GM12891 (cell line): ENCODE measurements around the gene NFU1.

ENCODE experiments used
- PAX5 ChIP-seq: IDR thresholded peaks from 2 replicates; pipeline ENCODE4 v1.6.1; 2011; ENCODE audit warnings: low read length, moderate library complexity, mild to moderate bottlenecking; ENCODE audit not compliant: insufficient read depth, severe bottlenecking
- POLR2A ChIP-seq: IDR thresholded peaks from 2 replicates; pipeline ENCODE4 v1.6.1; 2011; ENCODE audit warnings: low read depth, low read length, control low read depth
- POLR2AphosphoS5 ChIP-seq: IDR thresholded peaks from 2 replicates; pipeline ENCODE4 v1.6.1; 2011; ENCODE audit warnings: low read depth, low read length, control low read depth
- TAF1 ChIP-seq: IDR thresholded peaks from 2 replicates; pipeline ENCODE4 v1.6.1; 2011; ENCODE audit warnings: low read depth, low read length, control low read depth

DNA sequence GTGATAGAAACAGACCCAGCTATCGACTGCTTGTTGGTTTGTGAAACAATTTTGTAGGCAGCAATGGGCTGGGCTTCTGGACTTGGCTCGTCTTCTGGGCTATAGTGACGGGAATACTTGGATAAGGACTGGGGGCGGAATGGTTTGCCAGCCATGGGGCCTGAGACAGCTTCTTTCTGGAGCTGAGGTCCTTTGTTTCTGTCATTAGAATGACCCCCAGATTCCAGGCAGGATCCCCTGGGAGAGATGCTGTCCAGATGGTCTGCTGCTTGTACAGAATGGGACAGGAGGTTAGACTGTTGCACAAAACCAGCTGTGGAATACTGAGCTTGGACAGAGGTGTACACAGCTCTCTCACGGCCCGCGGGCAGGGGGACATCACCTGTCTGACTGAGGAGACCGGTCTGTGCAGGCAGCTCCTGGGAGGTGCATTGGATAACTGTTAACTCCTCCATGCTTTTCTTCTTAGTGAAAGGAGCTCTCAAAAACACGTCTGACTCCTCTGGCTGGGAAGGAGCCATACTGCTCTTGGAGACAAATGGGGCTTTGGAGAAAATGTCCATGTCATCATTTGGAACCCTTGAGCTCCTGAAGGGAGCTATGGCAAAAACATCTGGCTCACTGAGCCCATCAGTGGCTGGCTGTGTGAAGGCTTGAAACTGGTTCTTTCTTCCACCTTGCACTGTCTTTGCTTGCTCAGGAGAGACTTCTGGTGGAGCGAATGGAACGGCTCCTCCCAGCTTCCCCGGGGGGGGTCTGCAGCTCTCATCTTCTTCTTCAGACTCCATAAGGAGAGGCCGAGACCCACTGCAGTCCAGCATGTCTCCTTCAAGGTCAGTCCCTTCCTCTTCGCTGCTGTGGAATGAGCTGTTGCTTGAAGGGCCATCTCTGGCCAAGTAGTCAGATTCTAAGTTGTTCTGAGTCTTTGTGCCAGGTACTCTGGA lies 28.6 kb upstream of the NFU1 start:
- TF ChIP-seq POLR2A = no peak
- TF ChIP-seq POLR2AphosphoS5 = no peak
- TF ChIP-seq TAF1 = no peak
- no peak for TF ChIP-seq PAX5
